ENCODE data around the gene MGAT5.

Gene MGAT5

DNA sequence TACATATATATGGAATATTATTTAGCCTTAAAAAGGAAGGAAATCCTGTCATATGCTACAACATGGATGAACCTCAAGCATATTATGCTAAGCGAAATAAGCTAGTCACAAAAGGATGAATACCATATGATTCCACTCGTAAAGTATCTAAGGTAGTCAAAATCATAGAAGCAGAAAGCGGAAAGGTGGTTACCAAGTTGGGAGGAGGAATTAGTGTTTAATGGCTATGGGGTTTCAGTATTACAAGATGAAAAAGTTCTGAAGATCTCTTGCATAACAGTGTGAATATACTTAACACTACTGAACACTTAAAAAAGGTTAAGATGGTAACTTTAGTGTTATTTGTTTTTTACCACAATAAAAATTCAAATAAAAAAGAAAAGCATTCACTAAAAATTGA lies 99.0 kb downstream of the MGAT5 start:
- DNase-seq (ENCODE audit: extremely low spot score, insufficient read length, low read depth): no peak
- peak; percentile 52 for FAIRE-seq

DNA sequence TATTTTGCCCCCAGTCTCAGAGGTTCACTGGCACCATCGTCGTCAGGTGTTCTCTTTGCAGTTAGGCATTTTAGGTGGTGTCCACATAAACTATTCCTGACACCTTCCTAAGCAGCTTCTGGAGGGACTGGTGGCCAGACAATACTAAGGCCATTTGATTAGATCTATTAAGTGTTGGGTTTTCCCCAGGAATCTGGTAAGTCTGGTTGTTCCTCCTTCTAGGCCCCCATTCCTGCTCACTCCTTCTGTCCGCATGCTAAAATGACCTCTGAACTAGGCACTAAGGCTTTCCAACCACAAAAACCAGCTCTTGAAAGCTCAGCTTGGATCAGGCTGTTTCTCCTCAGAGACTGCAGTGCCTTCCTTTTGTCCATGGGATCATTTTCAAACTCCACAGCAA lies 100.7 kb downstream of the MGAT5 start:
- DNase-seq (ENCODE audit: extremely low spot score, insufficient read length, low read depth) (no peak), FAIRE-seq (no peak)

- no peak for DNase-seq (ENCODE audit: extremely low spot score, insufficient read length, low read depth)
- FAIRE-seq: no peak
Observed at GRCh38 chr2:134357814-134358213, 103.9 kb downstream of the MGAT5 start.

DNA sequence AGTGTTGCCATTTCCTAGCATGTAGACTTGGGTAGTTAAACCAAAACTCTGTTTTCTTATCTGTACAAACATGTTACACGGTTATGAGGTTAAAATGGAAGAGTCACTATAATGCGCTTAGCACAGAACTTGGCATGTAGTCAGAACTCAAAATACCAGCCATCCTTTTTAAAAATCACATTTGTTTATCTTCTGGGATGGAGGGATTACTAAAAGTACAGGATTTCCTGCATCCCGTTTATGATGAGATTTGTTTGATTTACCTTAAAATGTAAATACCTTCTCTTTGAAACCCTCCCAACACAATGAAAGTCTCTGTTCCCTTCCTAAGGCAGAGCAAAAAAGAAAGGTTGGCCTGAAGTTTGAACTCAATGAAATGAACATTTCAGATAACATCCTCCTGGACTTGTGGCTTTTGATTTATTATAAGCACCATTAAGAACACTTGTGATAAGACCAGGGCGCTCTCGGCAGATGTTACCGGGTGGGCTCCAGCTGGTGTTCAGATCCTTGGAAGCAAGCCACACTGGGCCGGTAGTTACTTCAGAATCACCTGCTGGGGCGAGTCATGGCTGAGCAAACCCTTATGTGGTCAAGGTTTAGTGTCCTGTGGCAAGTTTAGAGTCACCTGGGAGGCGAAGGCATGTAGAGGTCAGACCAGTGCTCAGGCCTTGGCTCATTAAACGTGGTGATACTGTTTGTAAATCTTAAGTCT lies 105.7 kb downstream of the MGAT5 start:
- DNase-seq (ENCODE audit: extremely low spot score, insufficient read length, low read depth): no peak

DNA sequence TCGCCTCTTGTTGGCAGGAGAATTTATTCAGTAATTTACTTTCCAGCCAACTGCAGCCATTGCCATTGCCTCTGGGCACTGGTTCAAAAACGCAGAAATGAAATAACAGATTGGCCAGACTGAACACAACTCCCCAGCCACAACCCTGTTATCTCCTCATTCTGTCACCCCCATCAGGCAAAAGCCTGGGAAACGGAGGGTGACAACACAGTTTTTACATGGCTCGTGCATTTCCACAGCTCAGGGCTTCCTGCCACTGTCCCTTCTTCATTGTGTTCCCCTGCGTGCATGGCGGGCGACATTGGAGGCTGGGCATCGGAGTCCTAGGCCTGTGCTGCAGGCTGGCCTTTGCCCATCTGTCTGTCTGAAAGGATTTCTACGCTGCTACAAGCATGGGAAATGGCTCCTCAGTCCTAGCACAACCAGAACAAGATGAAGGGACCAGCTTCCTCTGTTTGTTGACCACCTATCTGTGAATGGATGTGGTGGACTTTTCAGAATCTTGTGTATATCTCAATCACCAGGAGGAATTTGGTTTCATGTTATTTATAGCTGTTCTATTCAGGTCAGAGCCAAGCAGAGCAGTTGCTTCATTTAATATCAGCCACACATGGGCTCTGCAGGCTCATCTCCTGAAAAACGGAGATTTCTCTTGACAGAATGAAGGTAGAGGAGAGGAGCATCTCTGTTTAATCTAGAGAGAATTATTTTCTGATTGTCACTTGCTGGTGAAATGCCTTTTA lies 107.0 kb downstream of the MGAT5 start:
- FAIRE-seq: no peak
- no peak for DNase-seq (ENCODE audit: extremely low spot score, insufficient read length, low read depth)

More for the DNA sequence above, 105.7 kb downstream of the MGAT5 start:
- no peak for FAIRE-seq

DNA sequence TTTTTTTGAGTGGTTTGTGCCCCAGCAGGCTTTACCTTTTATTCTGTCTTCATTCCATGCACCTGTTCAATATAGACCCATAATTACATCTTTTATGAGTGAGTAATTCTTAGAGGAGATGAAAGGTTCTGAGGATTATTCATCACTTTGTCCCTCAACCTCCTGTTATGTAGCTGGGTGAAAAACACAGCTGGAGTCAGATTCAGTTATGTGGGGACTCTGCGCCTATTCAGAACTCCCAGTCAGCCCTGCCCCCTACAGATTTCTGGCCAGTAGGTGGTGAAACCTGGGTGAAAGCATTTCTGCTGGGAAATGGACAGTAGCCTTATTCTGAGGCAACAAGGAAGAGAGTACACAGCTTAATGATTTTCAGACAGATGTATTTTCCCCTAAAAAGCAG lies 107.8 kb downstream of the MGAT5 start:
- FAIRE-seq: no peak
- no peak for DNase-seq (ENCODE audit: extremely low spot score, insufficient read length, low read depth)

- FAIRE-seq: no peak
- no peak for DNase-seq (ENCODE audit: extremely low spot score, insufficient read length, low read depth)
Observed at GRCh38 chr2:134362152-134362668, 108.3 kb downstream of the MGAT5 start.

DNA sequence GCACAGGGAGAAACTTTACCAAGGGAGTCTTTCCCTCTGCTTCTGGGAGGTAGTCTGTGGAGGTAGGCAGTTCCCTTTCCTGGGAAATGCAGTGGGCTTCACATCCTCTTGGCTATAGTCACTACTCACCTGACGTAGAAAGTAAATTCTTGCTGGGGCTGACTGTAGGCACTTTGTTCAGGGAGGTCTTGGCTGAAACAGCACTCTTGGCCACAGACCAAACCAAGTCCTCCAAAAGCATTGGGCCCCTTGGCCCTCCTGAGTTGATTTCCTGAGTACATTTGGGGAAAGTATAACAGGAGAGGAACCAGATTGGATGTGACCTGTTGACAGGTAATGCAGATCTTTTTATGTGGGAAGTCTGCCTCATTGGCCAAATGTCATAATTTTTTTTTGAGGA lies 108.9 kb downstream of the MGAT5 start:
- DNase-seq (ENCODE audit: extremely low spot score, insufficient read length, low read depth) (no peak), FAIRE-seq (no peak)

DNA sequence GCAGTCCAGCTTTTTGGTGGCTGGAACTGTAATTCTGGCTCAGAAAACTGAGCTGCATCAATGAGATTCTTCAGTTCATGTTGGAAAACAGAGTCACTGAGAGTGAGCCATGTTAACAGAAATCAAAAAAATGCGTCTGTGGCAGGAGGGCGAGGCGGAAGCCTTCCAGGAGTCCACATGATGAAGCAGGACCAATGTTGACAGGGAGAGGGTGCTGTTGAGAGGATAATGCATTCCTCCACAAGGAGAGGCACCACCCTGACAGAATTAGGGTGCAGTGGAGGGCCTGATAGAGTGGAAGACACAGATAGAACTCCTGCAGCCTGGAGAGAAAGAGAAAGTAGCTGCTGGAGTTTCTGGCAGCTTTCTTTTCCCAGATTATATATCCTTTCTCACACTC lies 111.5 kb downstream of the MGAT5 start:
- FAIRE-seq: no peak
- no peak for DNase-seq (ENCODE audit: extremely low spot score, insufficient read length, low read depth)

- FAIRE-seq (no peak), DNase-seq (ENCODE audit: extremely low spot score, insufficient read length, low read depth) (no peak)
Observed at GRCh38 chr2:134366359-134366758, 112.5 kb downstream of the MGAT5 start.

- DNase-seq (ENCODE audit: extremely low spot score, insufficient read length, low read depth) (no peak), FAIRE-seq (no peak)
Observed at GRCh38 chr2:134367213-134367612, 113.3 kb downstream of the MGAT5 start.

DNA sequence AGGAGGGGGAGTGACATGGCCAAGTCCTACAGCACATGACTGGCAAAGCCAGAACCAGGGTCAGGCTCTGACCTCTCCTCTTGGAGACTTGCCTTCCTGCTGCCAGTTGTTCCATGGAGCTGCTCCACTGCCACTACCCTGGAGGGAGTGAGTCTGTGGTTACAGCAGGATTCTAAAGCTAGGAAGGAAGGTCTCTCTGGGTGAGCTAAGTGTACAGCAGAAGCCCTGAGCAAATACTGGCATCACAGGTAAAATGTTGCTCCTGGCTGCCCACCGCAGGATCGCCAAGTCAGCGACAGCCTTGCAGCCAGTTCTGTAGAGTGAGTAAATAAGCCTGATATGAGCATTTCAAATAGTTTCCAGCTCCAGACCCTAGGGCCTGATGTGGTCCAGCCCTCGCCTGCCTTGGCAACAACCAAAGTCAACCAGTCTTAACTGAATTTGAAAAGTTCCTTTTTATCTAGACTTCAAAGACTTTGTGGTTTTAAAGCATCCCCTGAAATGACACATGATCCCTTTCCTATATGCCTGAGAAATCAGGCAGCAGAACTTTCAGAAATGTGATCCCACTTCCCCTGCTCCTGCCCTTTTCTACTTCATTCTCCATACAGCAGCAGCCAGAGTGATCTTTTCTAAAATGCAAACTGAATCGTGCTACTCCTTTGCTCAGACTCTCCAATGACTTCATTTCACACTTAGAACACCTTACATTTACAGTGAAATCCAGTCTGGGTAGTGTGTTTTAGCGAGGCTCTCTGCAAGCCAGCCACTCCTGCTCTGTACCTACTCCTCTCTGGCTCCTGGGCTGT lies 114.3 kb downstream of the MGAT5 start:
- no peak for FAIRE-seq
- no peak for DNase-seq (ENCODE audit: extremely low spot score, insufficient read length, low read depth)

- DNase-seq (ENCODE audit: extremely low spot score, insufficient read length, low read depth): no peak
- FAIRE-seq: no peak
Observed at GRCh38 chr2:134369220-134369902, 115.5 kb downstream of the MGAT5 start.

DNA sequence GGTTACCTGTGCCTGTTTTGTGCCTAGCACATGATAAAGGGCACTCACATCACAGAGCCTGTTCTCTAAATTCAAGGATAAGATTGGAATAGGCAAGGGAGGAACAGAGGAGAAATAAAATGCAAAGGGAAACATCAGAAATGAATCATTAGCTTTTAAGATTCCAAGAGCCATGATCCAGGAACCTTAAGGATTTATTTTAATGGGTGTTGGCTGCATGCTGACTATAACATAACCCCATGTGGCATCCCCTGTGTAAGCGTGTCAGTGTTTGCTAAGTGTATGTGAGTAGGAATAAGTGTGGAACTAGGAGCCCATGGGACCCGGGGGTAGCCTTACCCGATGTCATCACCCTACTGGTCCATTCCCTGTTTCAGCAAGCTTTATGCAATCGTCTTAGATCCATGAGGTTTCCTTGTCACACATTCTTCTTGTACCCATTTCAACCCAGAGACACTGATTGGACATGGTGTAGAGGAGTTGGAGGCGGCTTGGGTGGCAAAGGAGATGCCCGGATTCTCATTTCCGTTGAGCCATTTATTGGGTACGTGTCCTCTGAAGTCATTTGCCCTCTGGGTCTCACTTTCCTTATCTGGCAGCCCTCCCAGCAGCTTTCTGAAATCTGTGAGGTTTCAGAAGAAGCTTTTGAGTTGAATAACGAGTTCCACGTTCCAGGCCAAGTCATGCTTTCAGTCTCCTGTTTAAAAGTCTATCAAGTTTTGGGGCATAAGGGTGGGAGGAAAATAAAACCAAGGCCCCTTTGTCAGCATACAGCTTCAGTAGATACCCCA lies 117.0 kb downstream of the MGAT5 start:
- no peak for FAIRE-seq
- DNase-seq (ENCODE audit: extremely low spot score, insufficient read length, low read depth): no peak

GRCh38 chr2:134372141-134372540 lies 118.3 kb downstream of the MGAT5 start:
- FAIRE-seq (no peak), DNase-seq (ENCODE audit: extremely low spot score, insufficient read length, low read depth) (no peak)

GRCh38 chr2:134372611-134373131 lies 118.8 kb downstream of the MGAT5 start:
- no peak for FAIRE-seq

DNA sequence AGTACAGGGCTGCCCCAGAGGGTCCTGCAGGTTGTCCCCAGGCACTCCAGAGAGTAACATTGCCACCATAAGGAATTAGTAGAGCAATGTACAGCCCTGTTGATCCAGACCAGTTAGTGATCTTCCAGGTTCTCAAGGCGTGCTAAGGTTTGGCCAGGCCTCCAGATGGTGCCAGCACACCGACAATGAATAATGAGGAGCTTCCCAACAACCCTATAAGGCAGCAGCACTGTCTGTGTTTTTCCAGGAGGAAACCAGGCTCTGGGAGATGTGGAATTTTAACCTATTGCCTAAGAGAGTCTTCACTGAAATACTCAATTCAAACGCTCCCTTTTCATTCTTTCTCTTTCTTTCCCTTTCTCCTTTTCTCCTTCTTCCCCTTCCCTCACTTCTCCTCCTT lies 122.1 kb downstream of the MGAT5 start:
- no peak for DNase-seq (ENCODE audit: extremely low spot score, insufficient read length, low read depth)
- FAIRE-seq: no peak

More at GRCh38 chr2:134372611-134373131, 118.8 kb downstream of the MGAT5 start:
- no peak for DNase-seq (ENCODE audit: extremely low spot score, insufficient read length, low read depth)

- DNase-seq (ENCODE audit: extremely low spot score, insufficient read length, low read depth): no peak
- no peak for FAIRE-seq
Observed at GRCh38 chr2:134377730-134378129, 123.9 kb downstream of the MGAT5 start.

GRCh38 chr2:134379293-134379692 lies 125.4 kb downstream of the MGAT5 start:
- DNase-seq (ENCODE audit: extremely low spot score, insufficient read length, low read depth) (no peak), FAIRE-seq (no peak)
